ENCODE data around the gene FOXI2.

Gene FOXI2

DNA sequence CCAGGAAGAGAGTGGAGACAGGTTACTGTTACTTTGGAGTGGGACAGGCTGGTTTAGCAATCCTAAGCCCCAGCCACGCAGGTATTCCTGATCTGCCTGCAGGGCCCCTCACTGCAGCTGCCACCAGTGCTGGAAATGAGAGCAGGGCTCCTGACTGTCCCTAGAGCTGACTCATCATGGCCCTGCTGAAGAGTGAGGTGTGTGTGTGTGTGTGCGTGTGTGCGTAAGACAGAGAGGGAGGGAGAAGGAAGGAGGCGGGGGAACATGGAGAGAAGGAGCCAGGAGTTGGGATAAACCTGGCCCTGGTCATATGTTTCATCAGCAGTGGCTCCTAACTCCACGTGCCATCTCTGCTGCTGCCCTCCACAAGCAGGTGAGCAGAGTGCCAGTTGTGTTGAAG lies 3.6 kb downstream of the FOXI2 start:
- H3K4me3 ChIP-seq (ENCODE audit: low read depth, low read length), result no peak overlapping the region
- no peak for DNase-seq (ENCODE audit: low read depth, low spot score)
- in situ Hi-C loops (cut with HindIII; ENCODE audit: low sequenced_read_pairs), result no loop called here
- TF ChIP-seq, protein P1, sequence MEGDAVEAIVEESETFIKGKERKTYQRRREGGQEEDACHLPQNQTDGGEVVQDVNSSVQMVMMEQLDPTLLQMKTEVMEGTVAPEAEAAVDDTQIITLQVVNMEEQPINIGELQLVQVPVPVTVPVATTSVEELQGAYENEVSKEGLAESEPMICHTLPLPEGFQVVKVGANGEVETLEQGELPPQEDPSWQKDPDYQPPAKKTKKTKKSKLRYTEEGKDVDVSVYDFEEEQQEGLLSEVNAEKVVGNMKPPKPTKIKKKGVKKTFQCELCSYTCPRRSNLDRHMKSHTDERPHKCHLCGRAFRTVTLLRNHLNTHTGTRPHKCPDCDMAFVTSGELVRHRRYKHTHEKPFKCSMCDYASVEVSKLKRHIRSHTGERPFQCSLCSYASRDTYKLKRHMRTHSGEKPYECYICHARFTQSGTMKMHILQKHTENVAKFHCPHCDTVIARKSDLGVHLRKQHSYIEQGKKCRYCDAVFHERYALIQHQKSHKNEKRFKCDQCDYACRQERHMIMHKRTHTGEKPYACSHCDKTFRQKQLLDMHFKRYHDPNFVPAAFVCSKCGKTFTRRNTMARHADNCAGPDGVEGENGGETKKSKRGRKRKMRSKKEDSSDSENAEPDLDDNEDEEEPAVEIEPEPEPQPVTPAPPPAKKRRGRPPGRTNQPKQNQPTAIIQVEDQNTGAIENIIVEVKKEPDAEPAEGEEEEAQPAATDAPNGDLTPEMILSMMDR (IDR thresholded peaks at IDR 0.05; ENCODE audit: low read depth, low read length), result no peak

DNA sequence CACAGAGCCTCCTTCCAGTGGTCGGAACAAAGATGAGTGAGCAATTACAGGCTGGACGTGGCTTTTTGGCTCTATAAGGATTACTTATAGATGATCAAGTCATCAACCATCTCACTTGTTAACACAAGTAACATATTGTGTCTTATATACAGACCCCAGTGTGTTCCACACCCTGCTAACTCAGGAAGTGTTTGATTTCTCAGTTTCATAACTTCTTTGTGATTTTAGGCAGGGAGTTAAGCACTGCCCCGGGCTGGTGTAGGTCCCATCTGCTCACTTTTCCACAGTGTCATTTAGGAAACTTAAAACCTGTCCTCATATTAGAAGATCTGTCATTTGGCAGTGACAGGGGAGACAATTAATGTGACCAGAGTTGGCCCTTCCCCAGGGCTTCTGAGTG lies 6.2 kb downstream of the FOXI2 start:
- TF ChIP-seq, protein P1 (IDR thresholded peaks at IDR 0.05; ENCODE audit: low read depth, low read length), result no peak
- no peak overlapping the region for H3K4me3 ChIP-seq (ENCODE audit: low read depth, low read length)
- no peak for DNase-seq (ENCODE audit: low read depth, low spot score)
- in situ Hi-C loops (cut with HindIII; ENCODE audit: low sequenced_read_pairs), result no loop called here

- H3K4me3 ChIP-seq (ENCODE audit: low read depth, low read length), result no peak overlapping the region
- TF ChIP-seq, protein P1 (IDR thresholded peaks at IDR 0.05; ENCODE audit: low read depth, low read length), result no peak
- in situ Hi-C loops (cut with HindIII; ENCODE audit: low sequenced_read_pairs), result no loop called here
- no peak for DNase-seq (ENCODE audit: low read depth, low spot score)
Observed at GRCh38 chr10:127744956-127745355, 8.0 kb downstream of the FOXI2 start.

DNA sequence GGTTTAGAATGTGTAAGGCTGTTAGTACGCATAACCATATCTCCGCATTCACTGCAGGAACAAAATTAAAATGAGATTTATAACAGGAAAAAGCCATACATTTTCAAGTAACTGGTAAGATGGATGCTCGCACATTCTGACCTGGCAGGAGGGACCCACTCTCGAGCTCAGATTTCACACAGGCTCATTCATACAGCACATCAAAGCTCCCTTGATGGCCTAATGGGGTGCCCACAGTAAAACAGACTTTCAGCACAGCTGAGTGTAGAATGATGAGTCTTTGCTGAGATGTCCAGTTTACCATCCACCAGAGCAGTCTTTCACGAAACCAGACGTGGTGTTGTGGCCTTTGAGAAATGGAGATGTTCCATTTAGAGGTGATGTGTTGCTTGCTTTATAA lies 8.9 kb downstream of the FOXI2 start:
- TF ChIP-seq, protein P1 (IDR thresholded peaks at IDR 0.05; ENCODE audit: low read depth, low read length), result no peak
- no peak overlapping the region for H3K4me3 ChIP-seq (ENCODE audit: low read depth, low read length)
- in situ Hi-C loops (cut with HindIII; ENCODE audit: low sequenced_read_pairs), result no loop called here
- no peak for DNase-seq (ENCODE audit: low read depth, low spot score)

GRCh38 chr10:127755753-127756152 lies 18.8 kb downstream of the FOXI2 start:
- H3K4me3 ChIP-seq (ENCODE audit: low read depth, low read length), result no peak overlapping the region
- TF ChIP-seq, protein P1 (IDR thresholded peaks at IDR 0.05; ENCODE audit: low read depth, low read length), result no peak
- DNase-seq (ENCODE audit: low read depth, low spot score), result no peak
- in situ Hi-C loops (cut with HindIII; ENCODE audit: low sequenced_read_pairs), result no loop called here

DNA sequence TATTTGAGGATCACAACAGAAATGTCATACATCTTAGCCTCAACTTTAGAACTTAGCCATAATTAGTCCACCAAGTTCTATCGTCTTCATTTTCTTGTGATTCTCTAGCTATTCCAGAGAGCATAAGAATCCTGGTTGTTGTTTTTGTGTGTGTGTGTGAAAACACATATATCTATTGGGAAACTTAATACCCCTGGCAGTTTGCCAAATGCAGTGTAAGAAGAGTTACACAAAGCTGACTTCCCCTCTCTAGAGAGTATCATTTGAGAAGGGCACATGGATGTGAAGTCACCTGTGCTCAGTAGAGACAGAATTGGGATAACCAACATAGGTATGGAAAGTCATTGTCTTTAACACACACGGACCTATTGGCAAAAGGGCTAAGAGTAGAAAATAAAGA lies 19.3 kb downstream of the FOXI2 start:
- TF ChIP-seq, protein P1 (IDR thresholded peaks at IDR 0.05; ENCODE audit: low read depth, low read length), result no peak
- in situ Hi-C loops (cut with HindIII; ENCODE audit: low sequenced_read_pairs), result no loop called here
- H3K4me3 ChIP-seq (ENCODE audit: low read depth, low read length), result no peak overlapping the region
- DNase-seq (ENCODE audit: low read depth, low spot score), result no peak

GRCh38 chr10:127757033-127757432 lies 20.0 kb downstream of the FOXI2 start:
- in situ Hi-C loops (cut with HindIII; ENCODE audit: low sequenced_read_pairs), result no loop called here
- DNase-seq (ENCODE audit: low read depth, low spot score), result no peak
- no peak overlapping the region for H3K4me3 ChIP-seq (ENCODE audit: low read depth, low read length)
- TF ChIP-seq, protein P1 (IDR thresholded peaks at IDR 0.05; ENCODE audit: low read depth, low read length), result no peak

Measured in astrocyte of the spinal cord (primary cell).